Measurements from ENCODE around the gene GLDC. TPM values are rescaled to one million over a fixed set of nuclear protein-coding genes. Genes with fewer than 3 reads are reported as not detected.

The GLDC gene
- total RNA-seq, 1 experiment from 2014 or later, result 145 TPM

DNA sequence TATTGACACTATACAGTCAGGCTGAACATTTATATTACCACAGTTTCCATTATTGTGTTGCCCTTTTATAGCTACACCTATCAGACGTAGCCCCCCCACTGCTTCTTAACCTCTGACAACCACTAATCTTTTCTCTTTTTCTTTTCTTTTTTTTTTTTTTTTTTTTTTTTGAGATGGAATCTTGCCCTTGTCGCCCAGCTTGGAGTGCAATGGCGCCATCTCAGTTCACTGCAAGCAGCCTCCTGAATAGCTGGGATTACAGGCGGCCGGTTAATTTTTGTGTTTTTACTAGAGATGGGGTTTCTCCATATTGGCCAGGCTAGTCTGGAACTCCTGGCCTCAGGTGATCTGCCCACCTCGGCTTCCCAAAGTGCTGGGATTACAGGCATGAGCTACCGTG is 157.1 kb downstream of the GLDC start:
- Mint-ChIP-seq H3K27me3 (ENCODE audit: low read depth) (no peaks in the 10 kb centered on the region), H3K4me1 (no peaks in the 10 kb centered on the region), H3K4me3 (no peak overlapping the region), H3K9me3 (no peaks in the 10 kb centered on the region), H3K27ac (no peak overlapping the region), H3K36me3 (peaks cover 17% of the 10 kb centered on the region)
- ATAC-seq (peak; percentile 75), DNase-seq (ENCODE audit: low spot score) (peak; percentile 28)
- TF ChIP-seq ZNF396 (CRISPR knock-in tag; IDR thresholded peaks at IDR 0.05; ENCODE audit: borderline replicate concordance), result no peak
- TF ChIP-seq ZNF425 (CRISPR knock-in tag; conservative IDR thresholded peaks at IDR 0.05), result no peak
- no peak for TF ChIP-seq TCF7 (CRISPR knock-in tag; IDR thresholded peaks at IDR 0.05; ENCODE audit: low read depth)
- no peak for TF ChIP-seq GABPB1 (CRISPR knock-in tag; IDR thresholded peaks at IDR 0.05)
- TF ChIP-seq CBFB (CRISPR knock-in tag; IDR thresholded peaks at IDR 0.05; ENCODE audit: low read depth), result no peak
- TF ChIP-seq ZNF512 (CRISPR knock-in tag; IDR thresholded peaks at IDR 0.05; ENCODE audit: borderline replicate concordance), result no peak
- TF ChIP-seq, protein P1, sequence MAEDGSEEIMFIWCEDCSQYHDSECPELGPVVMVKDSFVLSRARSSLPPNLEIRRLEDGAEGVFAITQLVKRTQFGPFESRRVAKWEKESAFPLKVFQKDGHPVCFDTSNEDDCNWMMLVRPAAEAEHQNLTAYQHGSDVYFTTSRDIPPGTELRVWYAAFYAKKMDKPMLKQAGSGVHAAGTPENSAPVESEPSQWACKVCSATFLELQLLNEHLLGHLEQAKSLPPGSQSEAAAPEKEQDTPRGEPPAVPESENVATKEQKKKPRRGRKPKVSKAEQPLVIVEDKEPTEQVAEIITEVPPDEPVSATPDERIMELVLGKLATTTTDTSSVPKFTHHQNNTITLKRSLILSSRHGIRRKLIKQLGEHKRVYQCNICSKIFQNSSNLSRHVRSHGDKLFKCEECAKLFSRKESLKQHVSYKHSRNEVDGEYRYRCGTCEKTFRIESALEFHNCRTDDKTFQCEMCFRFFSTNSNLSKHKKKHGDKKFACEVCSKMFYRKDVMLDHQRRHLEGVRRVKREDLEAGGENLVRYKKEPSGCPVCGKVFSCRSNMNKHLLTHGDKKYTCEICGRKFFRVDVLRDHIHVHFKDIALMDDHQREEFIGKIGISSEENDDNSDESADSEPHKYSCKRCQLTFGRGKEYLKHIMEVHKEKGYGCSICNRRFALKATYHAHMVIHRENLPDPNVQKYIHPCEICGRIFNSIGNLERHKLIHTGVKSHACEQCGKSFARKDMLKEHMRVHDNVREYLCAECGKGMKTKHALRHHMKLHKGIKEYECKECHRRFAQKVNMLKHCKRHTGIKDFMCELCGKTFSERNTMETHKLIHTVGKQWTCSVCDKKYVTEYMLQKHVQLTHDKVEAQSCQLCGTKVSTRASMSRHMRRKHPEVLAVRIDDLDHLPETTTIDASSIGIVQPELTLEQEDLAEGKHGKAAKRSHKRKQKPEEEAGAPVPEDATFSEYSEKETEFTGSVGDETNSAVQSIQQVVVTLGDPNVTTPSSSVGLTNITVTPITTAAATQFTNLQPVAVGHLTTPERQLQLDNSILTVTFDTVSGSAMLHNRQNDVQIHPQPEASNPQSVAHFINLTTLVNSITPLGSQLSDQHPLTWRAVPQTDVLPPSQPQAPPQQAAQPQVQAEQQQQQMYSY (CRISPR knock-in tag; IDR thresholded peaks at IDR 0.05), result no peak
- TF ChIP-seq ETV6 (CRISPR knock-in tag; IDR thresholded peaks at IDR 0.05), result no peak
- CTCF ChIA-PET, result interaction anchor here (0.6 to 1.6 kb wide), 20 partner anchors 9 to 1766 kb away, joined by 3 to 17 read pairs (median 4); partner anchors contain the start of gene UHRF2
- POLR2A ChIA-PET, result interaction anchor here (0.7 kb wide), 1 partner anchor 703 kb away, joined by 4 read pairs; no protein-coding TSS in a partner anchor

DNA sequence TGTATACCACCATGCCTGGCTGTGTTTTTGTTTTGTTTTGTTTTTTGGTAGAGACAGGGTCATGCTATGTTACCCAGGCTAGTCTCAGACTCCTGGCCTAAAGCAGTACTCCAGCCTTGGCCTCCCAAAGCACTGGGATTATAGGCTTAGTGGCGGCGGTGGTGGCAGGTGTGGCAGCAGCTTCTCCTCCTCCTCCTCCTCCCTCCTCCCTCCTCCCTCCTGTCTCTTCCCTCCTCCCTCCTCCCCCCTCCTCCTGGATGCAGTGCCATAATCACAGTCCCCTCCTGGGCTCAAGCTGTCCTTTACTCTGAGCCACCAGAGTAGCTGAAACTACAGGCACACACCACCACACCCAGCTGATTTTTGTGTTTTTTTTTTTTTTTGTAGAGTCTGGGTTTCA is 161.3 kb downstream of the GLDC start:
- no peaks in the 10 kb centered on the region for H3K27me3 Mint-ChIP-seq (ENCODE audit: low read depth)
- DNase-seq (ENCODE audit: low spot score) (no peak), ATAC-seq (no peak)
- no peaks in the 10 kb centered on the region for H3K4me1 Mint-ChIP-seq
- CTCF ChIA-PET, result interaction anchor here (0.6 kb wide), 1 partner anchor 249 kb away, joined by 4 read pairs; no protein-coding TSS in a partner anchor
- H3K9me3 Mint-ChIP-seq, result no peaks in the 10 kb centered on the region
- H3K4me3 Mint-ChIP-seq, result no peak overlapping the region
- H3K27ac Mint-ChIP-seq, result no peak overlapping the region
- POLR2A ChIA-PET, result no interaction called here
- peaks cover 20% of the 10 kb centered on the region for H3K36me3 Mint-ChIP-seq
- TF ChIP-seq ZNF263 (CRISPR knock-in tag; IDR thresholded peaks at IDR 0.05; ENCODE audit: low read depth) (peak; percentile 55; the same call in 1 of the 2 replicates), TEAD1 (CRISPR knock-in tag; IDR thresholded peaks at IDR 0.05) (no peak)

Other genes starting within 250 kb of the GLDC start
- gene UHRF2, start 232.5 kb downstream of the GLDC start, total RNA-seq (2021), result 35.6 to 39.0 TPM (median 37.5 TPM) in 3 replicates
- gene KDM4C, start 112.2 kb upstream of the GLDC start, total RNA-seq (2021), result 29.2 to 35.5 TPM (median 34.0 TPM) in 3 replicates

All from WTC11 (cell line).